ENCODE results near the gene CCDC12.

Gene CCDC12

DNA sequence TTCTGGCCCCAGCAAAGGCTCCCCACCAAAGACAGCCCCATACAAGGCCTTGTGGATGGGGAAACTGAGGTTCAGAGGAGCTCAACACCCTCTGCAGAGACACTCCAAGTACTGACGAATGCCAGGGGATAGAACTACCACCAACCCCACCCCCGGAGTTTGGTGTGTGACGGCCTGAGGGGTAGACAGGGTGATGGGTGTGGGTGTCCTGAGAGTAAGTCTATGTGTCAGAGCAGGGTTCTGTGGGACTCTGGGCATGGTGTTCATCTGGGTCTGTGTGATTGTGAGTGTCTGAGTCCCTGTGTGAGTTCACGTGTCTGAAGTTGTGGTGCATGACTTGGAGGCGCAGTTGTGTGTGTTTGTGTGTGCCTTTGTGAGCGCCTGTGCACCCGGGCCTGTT is 91.6 kb downstream of the CCDC12 start:
- DNase-seq: no peak

DNA sequence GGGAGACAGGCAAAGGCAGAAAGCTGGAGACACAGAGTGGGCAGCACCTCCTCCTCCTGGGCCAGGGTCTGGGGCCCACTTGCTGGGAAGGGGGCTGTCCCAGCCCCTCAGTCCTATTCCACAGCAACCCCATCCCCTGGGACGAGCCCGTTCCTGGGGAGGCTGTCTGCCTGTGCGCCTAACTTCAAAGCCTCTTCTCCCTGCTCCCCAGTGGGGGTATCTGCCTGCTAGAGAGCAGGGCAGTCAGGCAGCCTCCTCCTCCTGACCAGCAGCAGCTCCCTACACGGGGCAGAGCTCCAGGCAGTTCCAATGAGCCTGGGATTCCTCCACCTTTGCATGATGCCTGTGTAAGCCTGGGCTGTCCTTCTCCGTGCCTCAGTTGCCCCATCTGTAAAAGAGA is 92.1 kb downstream of the CCDC12 start:
- no peak for DNase-seq

DNA sequence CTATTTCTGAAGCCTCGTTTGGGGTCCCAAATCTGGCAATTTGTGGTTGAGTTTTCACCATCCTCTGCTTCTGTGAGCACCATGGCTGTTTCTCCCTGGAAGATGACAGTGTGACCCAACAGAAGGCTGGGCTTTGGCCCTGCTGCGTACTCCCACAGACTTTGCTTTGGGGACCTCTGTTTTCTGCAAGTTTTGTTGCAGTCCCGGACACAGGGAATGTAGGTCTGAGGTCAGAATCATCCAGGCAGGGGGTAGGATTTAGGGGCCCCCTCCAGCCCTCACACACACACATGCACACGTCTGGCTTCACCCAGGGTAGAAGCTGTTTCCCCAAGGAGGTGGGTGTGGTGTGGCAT is 92.7 kb downstream of the CCDC12 start:
- DNase-seq: no peak

DNA sequence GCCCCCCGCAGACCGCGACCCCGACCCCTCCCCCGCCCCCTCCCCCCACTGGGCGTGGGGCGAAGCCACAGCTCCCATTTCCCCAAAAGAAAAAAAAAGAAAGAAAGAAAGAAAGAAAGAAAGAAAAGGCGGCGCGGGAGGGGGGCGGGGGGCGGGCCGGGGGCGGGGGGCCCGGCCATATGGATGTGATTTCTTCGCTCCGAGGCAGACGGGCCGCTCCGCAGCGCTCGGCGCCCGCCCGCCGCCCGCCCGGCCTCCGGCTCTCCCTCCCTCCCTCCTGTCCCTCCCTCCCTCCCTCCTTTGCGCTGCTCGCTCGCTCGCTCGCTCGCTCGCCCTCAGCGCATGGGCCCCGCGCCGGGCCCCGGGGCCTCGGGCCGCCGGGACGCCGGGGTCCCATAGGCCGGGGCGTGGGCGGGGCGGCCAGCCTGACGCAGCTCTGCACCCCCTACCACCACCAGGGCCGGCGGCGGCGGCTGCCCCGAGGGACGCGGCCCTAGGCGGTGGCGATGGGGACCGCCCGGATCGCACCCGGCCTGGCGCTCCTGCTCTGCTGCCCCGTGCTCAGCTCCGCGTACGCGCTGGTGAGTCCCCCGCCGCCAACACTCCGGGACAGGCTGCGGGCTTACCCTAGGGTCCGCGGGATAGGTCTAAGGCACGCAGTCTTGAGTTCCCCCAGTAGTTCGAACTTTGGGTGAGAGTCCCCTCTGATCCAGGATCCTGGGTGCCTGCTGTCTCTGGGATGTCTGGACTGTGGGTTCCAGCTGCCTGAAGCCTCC is 93.3 kb downstream of the CCDC12 start:
- no peak for DNase-seq

DNA sequence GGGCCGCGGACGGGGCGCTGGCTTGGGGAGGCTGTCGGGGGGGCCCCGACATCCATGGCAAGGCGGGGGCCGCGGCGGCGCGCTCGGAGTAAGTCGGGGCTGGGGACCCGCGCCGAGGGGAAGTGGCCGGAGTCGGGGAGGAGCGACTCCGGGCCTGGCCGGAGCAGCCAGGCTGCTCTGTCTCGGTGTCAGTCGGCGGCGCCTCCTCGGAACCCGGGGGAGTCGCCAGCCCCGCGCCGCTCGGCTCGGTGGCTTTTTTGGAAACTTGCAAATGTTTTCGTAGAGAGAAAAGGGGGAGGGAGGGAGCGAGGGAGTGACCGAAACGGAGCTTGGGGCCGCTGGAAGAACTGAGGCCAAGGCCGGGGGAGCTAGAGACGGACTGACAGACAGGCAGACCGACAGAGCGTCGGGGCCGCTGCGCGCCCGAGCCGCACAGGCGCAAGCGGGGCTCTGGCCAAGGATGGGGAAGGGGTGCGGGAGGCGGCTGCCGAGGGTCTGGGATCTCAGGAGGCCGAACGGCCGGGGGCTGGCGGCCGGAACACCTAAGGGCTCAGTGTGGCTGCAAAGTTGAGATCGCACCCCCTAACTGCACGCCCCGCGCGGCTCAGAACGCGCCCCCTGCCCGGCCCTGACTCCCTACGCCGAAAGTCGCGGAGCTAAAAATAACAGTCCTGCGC is 94.0 kb downstream of the CCDC12 start:
- no peak for DNase-seq

DNA sequence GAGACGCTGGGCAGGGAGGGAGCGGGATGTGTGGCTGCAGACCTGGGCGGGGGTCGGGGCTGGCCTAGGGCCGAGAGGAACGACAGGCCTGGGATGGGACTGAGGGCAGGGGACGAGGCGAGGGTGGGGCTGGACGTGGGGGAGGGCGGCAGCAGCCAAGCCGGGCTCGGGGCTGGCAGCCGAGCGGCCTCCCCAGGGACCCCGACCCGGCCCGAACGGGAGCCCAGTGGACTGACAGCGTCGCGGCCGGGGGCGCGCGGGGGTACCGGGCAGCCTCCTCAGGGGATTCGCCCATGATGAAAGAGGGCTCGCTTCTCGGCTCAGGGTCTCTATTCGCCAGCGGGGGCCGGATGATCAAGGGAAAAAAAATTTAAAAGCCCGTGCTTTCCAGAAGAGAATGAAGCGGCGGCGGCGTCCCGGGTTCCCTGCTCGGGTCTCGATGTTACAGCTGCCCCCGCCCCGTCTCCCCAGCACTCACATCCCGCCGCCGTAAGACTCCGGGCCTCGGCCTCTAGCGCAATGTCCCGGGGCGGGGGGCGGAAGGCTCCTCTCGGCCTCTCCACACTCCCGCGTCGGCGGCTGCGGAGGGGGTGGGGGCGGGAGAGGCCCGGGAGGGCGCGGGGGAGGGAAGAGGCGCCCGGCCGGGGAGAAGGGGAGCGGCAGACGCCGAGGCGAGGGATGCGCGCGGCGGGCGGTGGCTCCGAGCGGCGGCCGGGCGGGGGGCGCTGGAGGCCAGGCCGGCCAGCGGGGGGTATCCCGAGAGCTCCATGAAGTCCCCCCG is 94.8 kb downstream of the CCDC12 start:
- no peak for DNase-seq

DNA sequence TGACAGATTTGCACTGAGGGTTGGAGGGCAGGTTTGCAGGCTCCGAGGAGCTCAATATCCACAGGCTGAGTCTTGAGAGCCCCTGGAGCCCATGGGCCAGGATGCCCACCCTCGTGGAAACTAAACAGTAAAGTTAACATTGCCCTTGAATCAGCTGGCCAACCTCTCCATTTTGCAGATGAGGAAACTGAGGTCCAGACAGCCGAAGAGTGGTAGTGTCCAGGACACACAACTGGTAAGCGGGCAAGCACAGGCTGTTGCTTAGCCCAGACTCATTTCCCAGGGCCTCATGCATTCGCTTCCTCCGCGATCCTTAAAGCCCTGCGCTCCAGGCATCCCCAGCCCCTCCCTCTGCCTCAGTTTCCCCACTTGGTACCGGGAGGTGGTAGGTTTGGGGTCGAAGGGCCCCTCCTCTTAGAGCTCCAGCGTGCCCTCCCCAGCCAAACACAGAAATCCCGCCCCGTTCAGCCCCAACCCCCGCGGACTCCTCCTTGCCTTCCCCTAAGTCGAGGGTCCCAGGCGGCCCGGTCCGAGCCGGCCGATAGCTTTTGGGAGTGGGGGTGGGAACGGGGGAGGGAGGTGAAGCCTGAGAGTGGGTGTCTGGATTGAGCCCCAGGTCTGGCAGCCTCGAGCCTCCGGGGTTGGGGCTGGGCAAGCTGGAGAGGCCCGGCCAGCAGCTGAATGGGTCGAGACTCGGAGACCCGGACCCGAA is 95.5 kb downstream of the CCDC12 start:
- DNase-seq: no peak

DNA sequence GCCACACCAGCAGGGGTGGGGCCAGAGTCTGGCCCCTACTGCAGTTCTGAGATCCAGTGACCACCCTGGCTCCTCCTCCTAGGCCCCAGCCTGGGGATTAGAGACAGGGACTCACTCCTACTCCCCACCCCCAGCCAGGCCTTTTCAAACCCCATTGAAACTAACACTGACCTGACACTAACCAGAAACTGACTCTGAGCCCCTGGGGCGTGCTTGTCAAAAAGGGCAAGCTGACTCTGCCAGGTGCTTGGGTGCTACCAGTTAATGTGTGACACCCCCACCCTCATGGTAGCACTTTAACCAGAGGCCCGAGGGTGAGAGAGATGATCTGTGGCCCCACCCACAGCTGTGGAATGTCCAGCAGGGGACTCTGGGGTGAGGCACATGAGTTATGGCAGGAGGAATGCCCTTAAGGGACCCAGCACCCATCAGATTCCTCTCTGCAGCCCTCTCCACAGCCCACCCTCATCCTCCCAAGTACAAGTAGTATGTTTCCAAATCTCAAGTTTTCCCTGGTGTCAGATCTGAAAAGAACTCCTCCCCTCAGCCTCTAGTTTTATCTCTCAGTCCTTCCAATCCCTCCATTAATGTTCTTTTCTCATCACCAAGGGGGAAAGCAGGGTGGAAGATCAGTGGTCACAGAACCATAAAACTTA is 97.6 kb downstream of the CCDC12 start:
- no peak for DNase-seq

DNA sequence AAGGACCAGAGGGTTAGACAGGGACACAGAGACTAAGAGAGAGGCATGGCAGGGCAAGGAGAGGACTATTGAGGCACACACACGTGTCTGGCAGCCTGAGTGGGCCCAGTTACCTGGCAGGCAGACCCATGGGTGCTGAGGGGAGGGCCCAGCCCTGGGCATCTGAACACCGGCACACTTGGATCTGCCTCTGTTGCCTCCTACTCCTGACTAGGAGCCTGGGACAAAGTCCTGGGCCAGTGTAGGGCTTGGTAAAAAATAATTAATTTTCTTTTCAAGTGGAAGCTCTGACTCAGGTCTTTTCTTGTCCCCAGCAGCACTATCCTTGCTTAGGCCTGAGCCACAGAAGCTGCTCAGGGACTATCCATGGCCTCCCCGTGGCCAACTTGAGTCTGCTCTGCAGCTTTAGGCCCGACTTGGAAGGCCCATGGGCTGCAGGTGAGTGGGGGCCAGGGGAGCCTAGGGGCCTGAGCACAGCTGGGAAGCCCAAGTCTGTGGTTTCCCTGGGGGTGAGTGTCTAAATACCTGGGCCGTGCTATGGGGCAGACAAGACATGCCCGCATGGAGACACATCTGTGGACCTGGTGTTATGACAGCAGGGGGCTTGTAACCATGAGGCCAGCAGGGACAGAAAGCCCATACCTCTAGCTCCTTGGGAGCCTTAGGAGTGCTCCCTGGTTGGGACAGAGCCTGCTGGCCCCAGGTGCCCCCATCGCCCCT is 99.0 kb downstream of the CCDC12 start, which contains the start of gene PTH1R:
TSS of gene PTH1R (plus strand) at position 316 of the 720 bp plus-strand sequence. CDS start 5,839 bp downstream, outside the sequence.
- no peak for DNase-seq

DNA sequence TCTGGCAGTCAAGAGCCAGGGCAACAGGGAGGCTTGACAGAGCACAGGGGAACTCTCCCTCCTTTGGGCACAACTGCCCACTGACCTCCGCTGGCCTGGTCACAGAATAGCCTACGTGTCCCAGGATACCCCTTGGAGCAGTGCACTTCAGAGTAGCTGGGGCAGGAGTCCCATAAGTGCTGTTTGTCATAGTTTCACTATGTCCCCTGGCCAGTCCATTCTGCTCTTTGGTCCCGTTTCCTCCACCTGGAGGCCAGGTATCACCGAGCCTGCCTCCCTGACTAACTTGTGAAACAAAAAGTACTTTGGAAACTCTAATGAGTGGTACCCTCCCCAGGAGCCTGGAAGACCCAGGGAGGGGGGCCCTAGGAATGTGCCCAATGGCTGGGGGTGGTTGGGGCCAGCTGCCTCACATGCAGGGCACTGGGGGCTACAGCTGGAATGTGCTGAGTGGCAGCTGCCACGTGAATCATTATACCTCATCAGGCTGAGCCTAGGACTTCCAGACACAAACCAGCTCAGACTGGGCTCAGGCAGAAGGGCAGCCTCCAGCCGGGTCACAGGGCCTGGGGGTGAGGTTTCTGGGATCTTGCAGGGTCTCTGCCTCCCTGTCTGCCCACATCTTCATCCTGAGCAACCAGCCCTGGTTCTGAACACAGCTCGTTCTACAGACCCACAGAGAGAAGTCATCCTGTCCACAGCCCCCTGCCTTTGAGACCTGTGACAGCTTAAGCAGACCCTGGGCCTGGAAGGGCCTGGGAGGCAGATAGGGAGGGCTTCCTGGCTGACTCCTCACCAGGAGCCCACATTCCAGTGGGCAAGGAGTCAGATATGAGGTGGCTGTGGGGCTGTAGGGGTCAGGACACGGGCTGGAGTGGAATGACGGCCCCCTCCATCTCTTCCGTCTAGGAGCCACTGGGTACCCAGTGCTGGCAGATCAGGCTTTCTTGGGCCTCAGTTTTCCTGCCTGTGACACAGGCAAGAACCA is 99.9 kb downstream of the CCDC12 start:
- DNase-seq: no peak

DNA sequence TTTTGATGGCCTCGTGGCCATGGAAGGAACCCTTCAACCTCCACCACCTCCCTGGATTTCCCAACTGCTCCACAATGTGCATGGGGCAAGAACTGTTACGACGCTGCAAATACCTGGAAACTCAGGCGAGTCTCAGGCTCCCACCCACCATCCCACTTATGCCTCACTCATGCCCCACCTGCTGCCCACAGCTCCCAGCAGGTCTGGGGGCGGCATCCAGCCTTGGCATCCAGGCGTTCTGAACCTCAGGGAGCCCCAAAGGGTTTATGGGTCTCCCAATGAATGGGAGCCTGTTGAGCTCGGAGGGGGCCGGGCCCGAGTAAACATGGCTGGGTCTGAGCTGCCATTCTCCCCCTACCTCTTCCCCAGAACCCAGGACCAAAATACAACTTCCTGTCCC is 101.0 kb downstream of the CCDC12 start:
- DNase-seq: no peak

DNA sequence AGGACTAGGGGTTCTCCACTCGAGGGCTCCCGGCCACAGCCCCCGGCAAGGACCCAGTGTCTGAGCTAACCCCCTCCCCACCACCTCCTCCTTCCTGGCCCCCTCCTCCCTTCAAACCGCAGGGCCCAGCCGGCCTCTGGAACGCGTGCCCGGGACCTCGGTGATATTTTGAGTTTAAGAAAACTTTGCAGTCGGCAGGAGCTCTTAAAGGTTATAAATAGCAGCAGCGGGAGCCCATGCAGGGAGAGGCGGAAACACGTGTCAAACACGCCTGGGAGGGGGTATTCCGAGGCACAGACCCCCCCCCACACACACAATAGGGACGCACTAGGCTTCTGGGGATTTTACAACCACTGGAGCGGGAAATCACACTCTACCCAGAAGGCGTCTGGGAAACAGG is 102.1 kb downstream of the CCDC12 start:
- DNase-seq: no peak

DNA sequence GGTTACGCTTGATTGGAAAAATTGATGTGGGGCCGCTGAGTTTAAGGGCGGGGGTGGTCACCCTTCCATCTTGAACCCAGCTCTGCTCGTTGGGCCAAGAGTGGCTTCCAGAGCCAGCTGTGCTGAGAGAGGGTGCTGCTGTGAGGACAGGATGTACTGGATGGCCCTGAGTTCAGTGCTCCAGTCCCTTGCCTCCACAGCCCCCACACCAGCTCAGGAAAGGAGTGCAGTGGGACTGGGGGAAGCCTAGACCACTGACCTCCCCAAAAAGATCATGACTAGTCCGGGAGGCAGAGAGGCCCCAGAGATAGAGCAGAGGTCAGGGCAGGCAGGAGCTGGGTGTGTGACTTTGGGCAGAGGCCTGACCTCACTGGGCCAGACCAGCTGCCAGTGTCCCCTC is 103.0 kb downstream of the CCDC12 start:
- no peak for DNase-seq
